Upper lobe of left lung (tissue), 4 donors: Measurements from ENCODE around the gene AP5M1.

Experiments
- CTCF ChIP-seq, 6 experiments: fragments of 450-650 bp in 4 of 6; fragments of 200-600 bp in 2 of 6; sonication (generic) in 2 of 6; IDR thresholded peaks; one replicate each; pipeline ENCODE4 v1.5.1; 2016 to 2019; ENCODE audit warnings: antibody characterized with exemption in 6 of 6
- POLR2A ChIP-seq, 4 donors: fragments of 450-650 bp; IDR thresholded peaks; one replicate each; pipeline ENCODE4 v1.5.1; 2016 to 2017; ENCODE audit warnings: antibody characterized with exemption in 4 of 4, mild to moderate bottlenecking in 2 of 4
- POLR2AphosphoS5 ChIP-seq, 2 donors: sonication (generic); formaldehyde crosslinking; IDR thresholded peaks; one replicate each; pipeline ENCODE4 v1.5.1; 2017; ENCODE audit warnings: antibody characterized with exemption in 2 of 2

DNA sequence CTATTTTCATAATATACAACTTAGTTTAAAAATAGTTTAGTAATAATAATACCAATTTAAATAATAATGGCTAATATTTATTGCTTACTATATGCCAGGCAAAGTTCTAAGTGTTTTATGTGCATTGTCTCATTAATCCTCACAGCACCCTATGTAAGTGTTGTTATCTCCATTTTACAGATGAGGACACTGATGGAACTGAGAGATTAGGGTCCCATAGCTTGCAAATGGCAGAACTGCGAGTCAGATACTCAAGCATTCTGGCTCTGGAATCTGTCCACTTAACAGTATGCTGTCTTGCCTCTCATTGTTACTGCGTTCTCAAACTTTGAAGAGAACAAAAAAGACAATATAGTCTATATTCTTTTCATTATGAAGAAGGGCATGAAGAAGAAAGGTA, 19.0 kb downstream of the AP5M1 start:
- TF ChIP-seq CTCF (IDR thresholded peaks at IDR 0.05) (no peak), POLR2AphosphoS5 (IDR thresholded peaks at IDR 0.05) (no peak), POLR2A (IDR thresholded peaks at IDR 0.05) (no peak)
